ENCODE measurements around the gene RPH3AL. TPM values are rescaled to one million over a fixed set of nuclear protein-coding genes. Genes with fewer than 3 reads are reported as not detected.

Gene RPH3AL
- polyA plus RNA-seq, 1 experiment: 4.0 TPM

GRCh38 chr17:348012-348411 lies 4.6 kb downstream of the RPH3AL start:
- H3K27me3 ChIP-seq (ENCODE audit: control insufficient read depth, insufficient read depth, low read length): no peaks in the 10 kb centered on the region
- H3K4me3 ChIP-seq (ENCODE audit: low read depth, low read length): no peak overlapping the region
- POLR2A ChIA-PET: no interaction called here
- CTCF ChIA-PET: no interaction called here
- TF ChIP-seq, protein P1, sequence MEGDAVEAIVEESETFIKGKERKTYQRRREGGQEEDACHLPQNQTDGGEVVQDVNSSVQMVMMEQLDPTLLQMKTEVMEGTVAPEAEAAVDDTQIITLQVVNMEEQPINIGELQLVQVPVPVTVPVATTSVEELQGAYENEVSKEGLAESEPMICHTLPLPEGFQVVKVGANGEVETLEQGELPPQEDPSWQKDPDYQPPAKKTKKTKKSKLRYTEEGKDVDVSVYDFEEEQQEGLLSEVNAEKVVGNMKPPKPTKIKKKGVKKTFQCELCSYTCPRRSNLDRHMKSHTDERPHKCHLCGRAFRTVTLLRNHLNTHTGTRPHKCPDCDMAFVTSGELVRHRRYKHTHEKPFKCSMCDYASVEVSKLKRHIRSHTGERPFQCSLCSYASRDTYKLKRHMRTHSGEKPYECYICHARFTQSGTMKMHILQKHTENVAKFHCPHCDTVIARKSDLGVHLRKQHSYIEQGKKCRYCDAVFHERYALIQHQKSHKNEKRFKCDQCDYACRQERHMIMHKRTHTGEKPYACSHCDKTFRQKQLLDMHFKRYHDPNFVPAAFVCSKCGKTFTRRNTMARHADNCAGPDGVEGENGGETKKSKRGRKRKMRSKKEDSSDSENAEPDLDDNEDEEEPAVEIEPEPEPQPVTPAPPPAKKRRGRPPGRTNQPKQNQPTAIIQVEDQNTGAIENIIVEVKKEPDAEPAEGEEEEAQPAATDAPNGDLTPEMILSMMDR (IDR thresholded peaks at IDR 0.05; ENCODE audit: insufficient read depth, low read depth, low read length): no peak
- H3K36me3 ChIP-seq (ENCODE audit: control insufficient read depth, insufficient read depth, low read length): no peaks in the 10 kb centered on the region
- no peak for DNase-seq (ENCODE audit: low read depth)

- no peaks in the 10 kb centered on the region for H3K36me3 ChIP-seq (ENCODE audit: control insufficient read depth, insufficient read depth, low read length)
- CTCF ChIA-PET: no interaction called here
- TF ChIP-seq, protein P1 (IDR thresholded peaks at IDR 0.05; ENCODE audit: insufficient read depth, low read depth, low read length): no peak
- POLR2A ChIA-PET: no interaction called here
- DNase-seq (ENCODE audit: low read depth): no peak
- no peak overlapping the region for H3K4me3 ChIP-seq (ENCODE audit: low read depth, low read length)
- H3K27me3 ChIP-seq (ENCODE audit: control insufficient read depth, insufficient read depth, low read length): no peaks in the 10 kb centered on the region
Observed at GRCh38 chr17:347309-347899, 5.2 kb downstream of the RPH3AL start.

GRCh38 chr17:345992-346785 lies 6.4 kb downstream of the RPH3AL start:
- CTCF ChIA-PET: no interaction called here
- POLR2A ChIA-PET: no interaction called here
- no peak overlapping the region for H3K4me3 ChIP-seq (ENCODE audit: low read depth, low read length)
- no peaks in the 10 kb centered on the region for H3K36me3 ChIP-seq (ENCODE audit: control insufficient read depth, insufficient read depth, low read length)
- TF ChIP-seq, protein P1 (IDR thresholded peaks at IDR 0.05; ENCODE audit: insufficient read depth, low read depth, low read length): no peak
- no peaks in the 10 kb centered on the region for H3K27me3 ChIP-seq (ENCODE audit: control insufficient read depth, insufficient read depth, low read length)
- DNase-seq (ENCODE audit: low read depth): no peak

GRCh38 chr17:345261-345660 lies 7.3 kb downstream of the RPH3AL start:
- no peaks in the 10 kb centered on the region for H3K27me3 ChIP-seq (ENCODE audit: control insufficient read depth, insufficient read depth, low read length)
- H3K36me3 ChIP-seq (ENCODE audit: control insufficient read depth, insufficient read depth, low read length): no peaks in the 10 kb centered on the region
- DNase-seq (ENCODE audit: low read depth): no peak
- ChIA-PET CTCF (no interaction called here), POLR2A (no interaction called here)
- H3K4me3 ChIP-seq (ENCODE audit: low read depth, low read length): no peak overlapping the region
- TF ChIP-seq, protein P1 (IDR thresholded peaks at IDR 0.05; ENCODE audit: insufficient read depth, low read depth, low read length): no peak

DNA sequence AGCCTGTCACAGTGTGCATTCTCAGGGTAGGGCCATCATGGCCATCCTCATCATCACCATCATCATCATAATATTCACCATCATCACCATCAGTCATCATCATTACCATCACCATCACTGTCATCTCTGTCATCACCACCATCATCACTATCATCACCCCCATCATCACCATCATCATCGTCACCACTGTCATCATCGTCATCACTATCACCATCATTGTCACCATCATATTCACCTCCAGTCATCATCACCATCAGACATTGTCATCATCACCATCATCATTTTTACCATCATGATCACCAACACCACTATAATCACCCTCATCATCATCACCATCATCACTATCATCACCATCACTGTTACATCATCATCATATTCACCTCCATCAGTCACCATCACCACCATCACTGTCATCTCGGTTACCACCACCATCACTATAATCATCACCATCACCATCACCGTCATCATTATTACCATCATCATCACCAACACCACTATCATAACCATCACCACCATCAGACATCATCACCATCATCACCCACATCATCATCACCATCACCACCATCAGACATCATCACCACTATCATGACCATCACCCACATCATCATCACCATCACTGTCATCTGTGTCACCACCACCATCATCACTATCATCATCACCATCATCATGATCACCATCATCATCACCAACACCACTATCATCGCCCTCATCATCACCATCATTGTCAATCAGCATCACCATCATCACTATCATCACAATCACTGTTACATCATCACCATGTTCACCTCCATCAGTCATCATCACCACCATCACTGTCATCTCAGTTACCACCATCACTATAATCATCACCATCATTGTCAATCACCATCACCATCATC lies 8.5 kb downstream of the RPH3AL start:
- Histone ChIP-seq H3K4me3 (ENCODE audit: low read depth, low read length) (no peak overlapping the region), H3K27me3 (ENCODE audit: control insufficient read depth, insufficient read depth, low read length) (no peaks in the 10 kb centered on the region), H3K36me3 (ENCODE audit: control insufficient read depth, insufficient read depth, low read length) (no peaks in the 10 kb centered on the region)
- ChIA-PET CTCF (no interaction called here), POLR2A (no interaction called here)
- no peak for DNase-seq (ENCODE audit: low read depth)
- TF ChIP-seq, protein P1 (IDR thresholded peaks at IDR 0.05; ENCODE audit: insufficient read depth, low read depth, low read length): no peak
